Measurements from ENCODE around the gene UBR2. TPM values are rescaled to one million over a fixed set of nuclear protein-coding genes. Genes with fewer than 3 reads are reported as not detected.

UBR2 gene
- total RNA-seq, result 10.0 and 10.1 TPM in 2 replicates

GRCh38 chr6:42563697-42564505 is at the start of gene UBR2:
Gene UBR2, plus strand, starts transcription at chr6:42564029. Its CDS starts 291 bp downstream, at chr6:42564320.

GRCh38 chr6:42722497-42722896 is 158.7 kb downstream of the UBR2 start, which contains the start of gene PRPH2:
Gene PRPH2, minus strand, starts transcription at chr6:42722597. Its CDS starts 263 bp downstream, at chr6:42722334.

Other genes with a start within 250 kb of the UBR2 start
- gene TRERF1, start 112.1 kb upstream of the UBR2 start, total RNA-seq, result 7.0 and 7.2 TPM in 2 replicates
- 1.7 and 2.1 TPM in 2 replicates for gene PRPH2, start 158.6 kb downstream of the UBR2 start, total RNA-seq
- gene TBCC, start 182.1 kb downstream of the UBR2 start, total RNA-seq, result 30.3 and 34.3 TPM in 2 replicates
- gene BICRAL, start 218.0 kb downstream of the UBR2 start, total RNA-seq, result 2.7 and 3.4 TPM in 2 replicates

All from bronchus fibroblast of lung (primary cell).